ENCODE data around the gene CBFA2T3.

The CBFA2T3 gene

GRCh38 chr16:88977018-88977811, at the start of gene CBFA2T3:
TSS of gene CBFA2T3 (minus strand) at chr16:88977207. CDS start at chr16:88976807, 400 bp downstream.
- peaks cover 52% of the 10 kb centered on the region for H3K27me3 ChIP-seq (ENCODE audit: insufficient read depth, low read length)
- H3K4me3 ChIP-seq (ENCODE audit: low read depth, low read length): no peak within 1 kb of the TSS
- H3K27ac ChIP-seq (ENCODE audit: low read depth, low read length): no peak within 1 kb of the TSS
- no peaks in the 10 kb centered on the region for H3K36me3 ChIP-seq (ENCODE audit: insufficient read depth, low read length)
- no peaks in the 10 kb centered on the region for H3K4me1 ChIP-seq (ENCODE audit: control insufficient read depth, insufficient read depth, low read length, unreplicated experiment)
- H3K79me2 ChIP-seq (ENCODE audit: control insufficient read depth, insufficient read depth, low read length, unreplicated experiment): no peaks in the 10 kb centered on the region
- no peak within 1 kb of the TSS for H2AFZ ChIP-seq (ENCODE audit: low read length, unreplicated experiment)

DNA sequence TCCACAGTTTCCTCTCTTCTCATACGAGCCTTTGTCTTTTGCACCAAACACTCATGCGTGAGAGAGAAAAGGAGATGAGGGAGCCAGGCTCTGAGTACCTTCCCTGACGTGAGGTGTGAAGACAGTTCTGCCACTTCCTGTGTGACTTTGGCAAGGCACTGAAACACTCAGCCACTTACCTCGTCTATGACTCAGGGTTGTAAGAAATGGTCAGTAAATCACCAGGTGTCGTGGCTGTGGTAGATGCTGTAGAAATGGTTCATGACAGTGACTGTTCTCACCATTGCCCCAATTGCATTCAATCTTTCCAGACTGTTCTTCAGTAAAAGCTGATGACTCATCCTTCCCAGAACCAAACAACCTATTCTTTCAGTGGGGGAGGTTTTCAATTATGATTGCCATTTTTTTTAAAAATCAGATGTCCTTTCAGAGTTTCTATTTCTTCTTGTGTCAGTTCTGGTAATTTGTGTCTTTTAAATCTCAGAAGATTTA, 49.2 kb upstream of the CBFA2T3 start:
- Histone ChIP-seq H3K27me3 (ENCODE audit: insufficient read depth, low read length) (peaks cover 52% of the 10 kb centered on the region), H3K36me3 (ENCODE audit: insufficient read depth, low read length) (no peaks in the 10 kb centered on the region), H3K4me1 (ENCODE audit: control insufficient read depth, insufficient read depth, low read length, unreplicated experiment) (no peaks in the 10 kb centered on the region), H3K79me2 (ENCODE audit: control insufficient read depth, insufficient read depth, low read length, unreplicated experiment) (no peaks in the 10 kb centered on the region), H2AFZ (ENCODE audit: low read length, unreplicated experiment) (no peak overlapping the region), H3K27ac (ENCODE audit: low read depth, low read length) (no peak overlapping the region), H3K4me3 (ENCODE audit: low read depth, low read length) (no peak overlapping the region)

GRCh38 chr16:89025636-89026035, 48.6 kb upstream of the CBFA2T3 start:
- Histone ChIP-seq H2AFZ (ENCODE audit: low read length, unreplicated experiment) (no peak overlapping the region), H3K27me3 (ENCODE audit: insufficient read depth, low read length) (peaks cover 51% of the 10 kb centered on the region), H3K79me2 (ENCODE audit: control insufficient read depth, insufficient read depth, low read length, unreplicated experiment) (no peaks in the 10 kb centered on the region), H3K27ac (ENCODE audit: low read depth, low read length) (no peak overlapping the region), H3K4me3 (ENCODE audit: low read depth, low read length) (no peak overlapping the region), H3K4me1 (ENCODE audit: control insufficient read depth, insufficient read depth, low read length, unreplicated experiment) (no peaks in the 10 kb centered on the region), H3K36me3 (ENCODE audit: insufficient read depth, low read length) (no peaks in the 10 kb centered on the region)

GRCh38 chr16:89024546-89025060, 47.6 kb upstream of the CBFA2T3 start:
- Histone ChIP-seq H3K4me3 (ENCODE audit: low read depth, low read length) (no peak overlapping the region), H3K4me1 (ENCODE audit: control insufficient read depth, insufficient read depth, low read length, unreplicated experiment) (no peaks in the 10 kb centered on the region), H2AFZ (ENCODE audit: low read length, unreplicated experiment) (no peak overlapping the region), H3K79me2 (ENCODE audit: control insufficient read depth, insufficient read depth, low read length, unreplicated experiment) (no peaks in the 10 kb centered on the region), H3K27ac (ENCODE audit: low read depth, low read length) (no peak overlapping the region), H3K27me3 (ENCODE audit: insufficient read depth, low read length) (peaks cover 51% of the 10 kb centered on the region), H3K36me3 (ENCODE audit: insufficient read depth, low read length) (no peaks in the 10 kb centered on the region)

DNA sequence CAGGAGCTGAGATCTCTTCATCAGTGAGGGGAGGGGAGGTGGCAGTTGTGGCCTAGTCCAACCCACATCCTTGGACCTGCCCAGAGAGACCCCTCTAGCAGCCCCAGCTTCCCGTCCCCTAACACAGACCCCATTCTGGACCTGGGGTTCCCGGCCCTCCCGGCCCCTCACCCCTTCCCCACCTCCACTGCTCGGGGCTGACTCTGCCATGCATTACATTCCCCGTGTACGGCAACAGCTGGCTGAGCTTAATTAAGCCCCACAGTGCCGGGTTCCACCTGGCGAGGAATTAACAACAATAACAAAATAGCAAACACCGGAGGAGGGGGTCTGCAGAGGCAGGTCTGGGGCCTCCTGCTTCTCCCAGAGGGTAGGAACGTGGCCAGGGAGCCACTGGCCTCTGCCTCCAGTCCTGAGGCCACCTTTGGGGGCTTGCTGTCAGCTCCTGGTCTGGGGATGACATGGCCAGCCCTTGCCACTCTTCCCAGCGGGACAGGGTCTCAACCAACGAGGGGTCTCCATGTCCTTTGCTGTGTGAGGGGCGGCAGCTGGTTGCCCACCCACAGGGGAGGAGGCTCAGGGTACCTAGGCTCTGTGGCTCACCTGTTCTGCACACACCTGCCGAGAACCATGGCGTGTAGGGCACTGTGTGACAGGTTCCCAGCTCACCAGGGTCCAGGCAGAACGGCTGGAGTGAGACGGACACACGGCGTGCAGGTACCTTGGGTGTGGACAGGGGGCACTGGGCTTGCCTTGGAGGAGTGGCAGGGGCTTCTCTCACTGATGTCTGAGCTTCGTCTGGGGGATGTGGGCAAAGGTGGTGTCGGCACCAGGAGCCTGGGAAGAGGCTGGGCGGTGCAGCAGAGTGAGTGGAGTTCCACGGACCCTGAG, 46.9 kb upstream of the CBFA2T3 start:
- H3K36me3 ChIP-seq (ENCODE audit: insufficient read depth, low read length): no peaks in the 10 kb centered on the region
- H2AFZ ChIP-seq (ENCODE audit: low read length, unreplicated experiment): no peak overlapping the region
- H3K4me1 ChIP-seq (ENCODE audit: control insufficient read depth, insufficient read depth, low read length, unreplicated experiment): no peaks in the 10 kb centered on the region
- peaks cover 55% of the 10 kb centered on the region for H3K27me3 ChIP-seq (ENCODE audit: insufficient read depth, low read length)
- no peak overlapping the region for H3K4me3 ChIP-seq (ENCODE audit: low read depth, low read length)
- H3K27ac ChIP-seq (ENCODE audit: low read depth, low read length): no peak overlapping the region
- no peaks in the 10 kb centered on the region for H3K79me2 ChIP-seq (ENCODE audit: control insufficient read depth, insufficient read depth, low read length, unreplicated experiment)

GRCh38 chr16:89023151-89023551, 46.1 kb upstream of the CBFA2T3 start:
- H2AFZ ChIP-seq (ENCODE audit: low read length, unreplicated experiment): no peak overlapping the region
- H3K4me1 ChIP-seq (ENCODE audit: control insufficient read depth, insufficient read depth, low read length, unreplicated experiment): no peaks in the 10 kb centered on the region
- no peak overlapping the region for H3K27ac ChIP-seq (ENCODE audit: low read depth, low read length)
- H3K36me3 ChIP-seq (ENCODE audit: insufficient read depth, low read length): no peaks in the 10 kb centered on the region
- peaks cover 59% of the 10 kb centered on the region for H3K27me3 ChIP-seq (ENCODE audit: insufficient read depth, low read length)
- no peak overlapping the region for H3K4me3 ChIP-seq (ENCODE audit: low read depth, low read length)
- H3K79me2 ChIP-seq (ENCODE audit: control insufficient read depth, insufficient read depth, low read length, unreplicated experiment): no peaks in the 10 kb centered on the region

DNA sequence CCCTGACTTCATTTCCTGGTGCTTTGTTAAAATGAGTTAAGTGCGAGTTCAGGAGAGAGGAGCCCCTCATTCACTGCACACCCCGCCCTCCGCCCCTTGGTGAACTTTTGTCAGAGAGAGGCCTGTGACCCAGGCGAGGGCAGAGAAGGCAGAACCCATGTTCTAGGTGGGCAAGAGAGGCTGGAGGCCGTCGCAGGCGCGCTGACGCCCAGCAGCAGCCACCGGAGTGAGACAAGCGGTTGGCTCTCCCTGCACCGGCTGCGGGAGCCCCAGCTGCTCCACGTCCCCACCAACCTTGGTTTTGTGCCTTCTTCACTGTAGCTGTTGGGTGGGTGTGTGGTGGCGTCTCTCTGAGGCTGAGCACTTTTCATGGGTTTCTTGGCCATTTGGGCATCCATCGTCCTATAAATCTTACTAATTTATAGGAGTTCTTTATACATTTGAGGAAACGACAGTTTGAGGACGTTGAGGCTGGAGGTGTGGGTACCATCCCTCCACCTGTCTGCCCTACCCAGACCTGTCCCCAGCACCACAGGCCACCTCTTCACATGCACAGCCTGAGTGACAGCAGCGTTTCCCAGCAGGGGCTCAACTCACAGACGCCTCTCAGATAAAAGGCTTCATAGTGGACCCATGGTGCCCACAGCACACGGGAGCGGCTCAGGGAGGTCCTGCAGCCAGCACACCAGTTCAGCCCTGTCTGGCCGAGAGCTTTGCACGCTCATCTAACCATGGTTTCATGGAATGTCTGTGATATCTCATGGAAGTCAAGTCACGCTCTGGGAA, 45.2 kb upstream of the CBFA2T3 start:
- no peaks in the 10 kb centered on the region for H3K79me2 ChIP-seq (ENCODE audit: control insufficient read depth, insufficient read depth, low read length, unreplicated experiment)
- peaks cover 57% of the 10 kb centered on the region for H3K27me3 ChIP-seq (ENCODE audit: insufficient read depth, low read length)
- no peaks in the 10 kb centered on the region for H3K36me3 ChIP-seq (ENCODE audit: insufficient read depth, low read length)
- no peak overlapping the region for H2AFZ ChIP-seq (ENCODE audit: low read length, unreplicated experiment)
- H3K27ac ChIP-seq (ENCODE audit: low read depth, low read length): no peak overlapping the region
- no peak overlapping the region for H3K4me3 ChIP-seq (ENCODE audit: low read depth, low read length)
- no peaks in the 10 kb centered on the region for H3K4me1 ChIP-seq (ENCODE audit: control insufficient read depth, insufficient read depth, low read length, unreplicated experiment)

DNA sequence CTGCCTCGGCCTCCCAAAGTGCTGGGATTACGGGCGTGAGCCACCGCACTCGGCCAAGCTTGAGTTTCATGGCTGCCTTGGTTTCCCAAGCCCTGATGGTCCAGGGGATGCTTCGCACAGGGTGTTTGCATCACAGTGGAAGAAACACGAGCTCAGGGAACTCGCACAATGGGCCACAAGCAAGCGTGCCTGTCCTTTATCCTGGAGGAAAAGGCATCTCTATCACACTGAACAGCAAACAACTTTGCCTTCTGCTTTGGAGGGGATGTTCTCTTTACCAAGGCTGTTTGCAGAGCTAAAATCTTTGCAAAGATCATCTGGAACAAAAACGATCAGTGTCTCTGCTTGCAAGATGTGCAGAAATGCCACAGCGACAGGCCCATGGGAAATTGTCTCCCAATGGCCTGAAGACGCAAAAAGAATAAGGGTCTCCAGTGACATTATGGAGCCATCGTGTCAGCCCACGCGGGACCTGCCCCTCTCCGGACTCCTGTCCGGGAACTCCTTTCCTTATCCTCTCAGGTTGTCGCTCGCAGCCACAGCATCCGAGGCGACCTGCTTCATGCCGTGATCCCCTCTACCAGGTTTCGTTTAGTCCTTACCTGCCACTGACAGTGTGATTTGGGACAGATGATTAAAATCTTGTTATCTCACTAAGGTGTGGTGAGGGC, 44.1 kb upstream of the CBFA2T3 start:
- Histone ChIP-seq H3K4me1 (ENCODE audit: control insufficient read depth, insufficient read depth, low read length, unreplicated experiment) (no peaks in the 10 kb centered on the region), H2AFZ (ENCODE audit: low read length, unreplicated experiment) (no peak overlapping the region), H3K27me3 (ENCODE audit: insufficient read depth, low read length) (peaks cover 48% of the 10 kb centered on the region), H3K36me3 (ENCODE audit: insufficient read depth, low read length) (no peaks in the 10 kb centered on the region), H3K27ac (ENCODE audit: low read depth, low read length) (no peak overlapping the region), H3K79me2 (ENCODE audit: control insufficient read depth, insufficient read depth, low read length, unreplicated experiment) (no peaks in the 10 kb centered on the region), H3K4me3 (ENCODE audit: low read depth, low read length) (no peak overlapping the region)

- Histone ChIP-seq H3K79me2 (ENCODE audit: control insufficient read depth, insufficient read depth, low read length, unreplicated experiment) (no peaks in the 10 kb centered on the region), H3K4me1 (ENCODE audit: control insufficient read depth, insufficient read depth, low read length, unreplicated experiment) (no peaks in the 10 kb centered on the region), H2AFZ (ENCODE audit: low read length, unreplicated experiment) (no peak overlapping the region), H3K27me3 (ENCODE audit: insufficient read depth, low read length) (peaks cover 48% of the 10 kb centered on the region), H3K36me3 (ENCODE audit: insufficient read depth, low read length) (no peaks in the 10 kb centered on the region), H3K4me3 (ENCODE audit: low read depth, low read length) (no peak overlapping the region), H3K27ac (ENCODE audit: low read depth, low read length) (no peak overlapping the region)
Observed at GRCh38 chr16:89020068-89020924, 43.3 kb upstream of the CBFA2T3 start.

All from ACC112 (cell line).